SK-N-SH treated with all-trans-retinoic acid at 6 μM for 48 hours (cell line): ENCODE results near the gene C22orf15.

Source experiments
- ATAC-seq: fragments of 200-7000 bp; cut with Tn5 transposase; 3 replicates; pipeline ENCODE4 v1.9.1; 2020; ENCODE audit warnings: mild to moderate bottlenecking, moderate library complexity
- ARNTL ChIP-seq: fragments of 450-650 bp; formaldehyde crosslinking; IDR thresholded peaks from 2 replicates; pipeline ENCODE4 v1.5.0; 2020; ENCODE audit warnings: low read depth, mild to moderate bottlenecking, moderate library complexity, borderline replicate concordance
- BACH2 ChIP-seq: fragments of 250-450 bp; sonication (Bioruptor Pico); IDR thresholded peaks from 2 replicates; pipeline ENCODE4 v1.9.0; 2021; ENCODE audit warnings: mild to moderate bottlenecking, borderline replicate concordance
- CREB5 ChIP-seq: fragments of 250-450 bp; sonication (Bioruptor Pico); IDR thresholded peaks from 2 replicates; pipeline ENCODE4 v1.5.1; 2020; ENCODE audit warnings: low read depth, mild to moderate bottlenecking, moderate library complexity
- CSDC2 ChIP-seq: fragments of 250-450 bp; sonication (Bioruptor Pico); IDR thresholded peaks from 2 replicates; pipeline ENCODE4 v1.5.0; 2020; ENCODE audit warnings: mild to moderate bottlenecking, moderate library complexity
- CSRNP3 ChIP-seq: fragments of 250-450 bp; sonication (Bioruptor Pico); IDR thresholded peaks from 2 replicates; pipeline ENCODE4 v1.5.1; 2021; ENCODE audit warnings: mild to moderate bottlenecking, moderate library complexity
- ESRRG ChIP-seq: fragments of 250-450 bp; sonication (Bioruptor Pico); IDR thresholded peaks from 2 replicates; pipeline ENCODE4 v1.6.1; 2021; ENCODE audit warnings: mild to moderate bottlenecking
- GLIS3 ChIP-seq: fragments of 250-450 bp; sonication (Bioruptor Pico); IDR thresholded peaks from 2 replicates; pipeline ENCODE4 v1.5.0; 2020; ENCODE audit warnings: mild to moderate bottlenecking, moderate library complexity
- OSR1 ChIP-seq: fragments of 250-450 bp; sonication (Bioruptor Pico); IDR thresholded peaks from 2 replicates; pipeline ENCODE4 v1.8.0; 2022; ENCODE audit warnings: moderate library complexity, mild to moderate bottlenecking, inconsistent platforms
- PATZ1 ChIP-seq: fragments of 250-450 bp; sonication (Bioruptor Pico); IDR thresholded peaks from 2 replicates; pipeline ENCODE4 v1.8.0; 2020; ENCODE audit warnings: mild to moderate bottlenecking, moderate library complexity, borderline replicate concordance
- POU6F1 ChIP-seq: fragments of 250-450 bp; sonication (Bioruptor Pico); IDR thresholded peaks from 2 replicates; pipeline ENCODE4 v1.8.0; 2021; ENCODE audit warnings: low read depth, mild to moderate bottlenecking, moderate library complexity, borderline replicate concordance
- PPARA ChIP-seq: fragments of 250-450 bp; sonication (Bioruptor Pico); IDR thresholded peaks from 2 replicates; pipeline ENCODE4 v1.5.0; 2020; ENCODE audit warnings: mild to moderate bottlenecking, borderline replicate concordance
- RARB ChIP-seq: fragments of 250-450 bp; sonication (Bioruptor Pico); IDR thresholded peaks from 2 replicates; pipeline ENCODE4 v1.8.0; 2021; ENCODE audit warnings: mild to moderate bottlenecking, moderate library complexity
- SNAI2 ChIP-seq: fragments of 250-450 bp; sonication (Bioruptor Pico); IDR thresholded peaks from 2 replicates; pipeline ENCODE4 v1.5.0; 2020; ENCODE audit warnings: mild to moderate bottlenecking, moderate library complexity
- TCF4 ChIP-seq: fragments of 250-450 bp; sonication (Bioruptor Pico); IDR thresholded peaks from 2 replicates; pipeline ENCODE4 v1.8.0; 2021; ENCODE audit warnings: mild to moderate bottlenecking, moderate library complexity, borderline replicate concordance
- TOX ChIP-seq: fragments of 250-450 bp; sonication (Bioruptor Pico); IDR thresholded peaks from 2 replicates; pipeline ENCODE4 v1.8.0; 2021; ENCODE audit warnings: mild to moderate bottlenecking, moderate library complexity, borderline replicate concordance
- TSHZ2 ChIP-seq: fragments of 250-450 bp; sonication (Bioruptor Pico); IDR thresholded peaks from 2 replicates; pipeline ENCODE4 v1.5.0; 2020; ENCODE audit warnings: mild to moderate bottlenecking, moderate library complexity
- ZFP30 ChIP-seq: fragments of 450-650 bp; formaldehyde crosslinking; IDR thresholded peaks from 2 replicates; pipeline ENCODE4 v1.5.0; 2022; ENCODE audit warnings: mild to moderate bottlenecking, moderate library complexity
- ZNF565 ChIP-seq: fragments of 450-650 bp; formaldehyde crosslinking; conservative IDR thresholded peaks from 2 replicates; pipeline ENCODE4 v1.5.0; 2020; ENCODE audit warnings: low read depth, mild to moderate bottlenecking, moderate library complexity
- ZNF70 ChIP-seq: fragments of 450-650 bp; formaldehyde crosslinking; IDR thresholded peaks from 2 replicates; pipeline ENCODE4 v1.5.0; 2020; ENCODE audit warnings: mild to moderate bottlenecking, moderate library complexity

Gene C22orf15

GRCh38 chr22:23781511-23782183 lies 18.9 kb downstream of the C22orf15 start (continued):
- TF ChIP-seq PATZ1 (CRISPR knock-in tag) = no peak
- no peak for TF ChIP-seq POU6F1 (CRISPR knock-in tag)
- no peak for TF ChIP-seq SNAI2 (CRISPR knock-in tag)
- TF ChIP-seq, all 23 proteins: peak for 0

GRCh38 chr22:23782252-23782651 lies 19.5 kb downstream of the C22orf15 start:
- ATAC-seq = no peak
- TF ChIP-seq PATZ1 (CRISPR knock-in tag) (no peak), ZFP30 (CRISPR knock-in tag) (no peak), OSR1 (CRISPR knock-in tag) (no peak), TCF4 (CRISPR knock-in tag) (no peak)

GRCh38 chr22:23782703-23783102 lies 19.9 kb downstream of the C22orf15 start:
- no peak for ATAC-seq
- TF ChIP-seq TSHZ2 (CRISPR knock-in tag) (no peak), TCF4 (CRISPR knock-in tag) (no peak), ESRRG (CRISPR knock-in tag) (no peak), GLIS3 (CRISPR knock-in tag) (no peak), PATZ1 (CRISPR knock-in tag) (no peak), SNAI2 (CRISPR knock-in tag) (no peak), ZNF565 (no peak), ZFP30 (CRISPR knock-in tag) (no peak), TOX (CRISPR knock-in tag) (no peak), ZNF70 (CRISPR knock-in tag) (no peak), CREB5 (CRISPR knock-in tag) (no peak), ARNTL (no peak), RARB (CRISPR knock-in tag) (no peak), CSDC2 (no peak), POU6F1 (CRISPR knock-in tag) (no peak), PPARA (no peak), BACH2 (CRISPR knock-in tag) (no peak), CSRNP3 (CRISPR knock-in tag) (no peak)
